Hematopoietic multipotent progenitor cell treated with erythropoietin and hydrocortisone succinate and interleukin-3 and kit ligand, for 15 days (in vitro differentiated cells): ENCODE results near the gene DNM1.
A peak's percentile ranks its signal among the peaks of the same experiment; 100 is the strongest.

Experiments used
- DNase-seq: peaks from one replicate; pipeline ENCODE4 v3.0.0-alpha.2; 2015; ENCODE audit warnings: low spot score

DNM1 gene

GRCh38 chr9:128205296-128205944 is 2.2 kb downstream of the DNM1 start:
- no peak for DNase-seq

DNA sequence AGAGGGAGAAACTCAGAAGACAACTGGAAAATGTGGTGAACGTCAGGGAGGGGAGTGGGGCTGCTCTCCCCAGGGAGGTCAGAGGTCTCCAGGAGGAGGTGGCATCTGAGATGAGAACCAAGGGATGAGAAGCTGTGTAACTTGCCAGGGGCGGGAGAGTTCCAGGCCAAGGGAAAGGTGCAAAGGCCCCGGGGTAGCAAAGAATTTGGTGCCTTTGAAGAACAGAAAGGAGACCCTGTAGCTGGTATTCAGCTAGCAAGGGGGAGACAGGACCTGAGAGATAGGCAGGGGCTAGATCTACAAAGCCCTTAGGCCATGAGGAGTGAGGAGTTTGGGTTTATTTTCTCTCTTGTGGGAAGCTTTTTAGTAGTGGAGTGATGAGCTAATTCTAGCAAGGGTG is 3.3 kb downstream of the DNM1 start:
- no peak for DNase-seq

DNA sequence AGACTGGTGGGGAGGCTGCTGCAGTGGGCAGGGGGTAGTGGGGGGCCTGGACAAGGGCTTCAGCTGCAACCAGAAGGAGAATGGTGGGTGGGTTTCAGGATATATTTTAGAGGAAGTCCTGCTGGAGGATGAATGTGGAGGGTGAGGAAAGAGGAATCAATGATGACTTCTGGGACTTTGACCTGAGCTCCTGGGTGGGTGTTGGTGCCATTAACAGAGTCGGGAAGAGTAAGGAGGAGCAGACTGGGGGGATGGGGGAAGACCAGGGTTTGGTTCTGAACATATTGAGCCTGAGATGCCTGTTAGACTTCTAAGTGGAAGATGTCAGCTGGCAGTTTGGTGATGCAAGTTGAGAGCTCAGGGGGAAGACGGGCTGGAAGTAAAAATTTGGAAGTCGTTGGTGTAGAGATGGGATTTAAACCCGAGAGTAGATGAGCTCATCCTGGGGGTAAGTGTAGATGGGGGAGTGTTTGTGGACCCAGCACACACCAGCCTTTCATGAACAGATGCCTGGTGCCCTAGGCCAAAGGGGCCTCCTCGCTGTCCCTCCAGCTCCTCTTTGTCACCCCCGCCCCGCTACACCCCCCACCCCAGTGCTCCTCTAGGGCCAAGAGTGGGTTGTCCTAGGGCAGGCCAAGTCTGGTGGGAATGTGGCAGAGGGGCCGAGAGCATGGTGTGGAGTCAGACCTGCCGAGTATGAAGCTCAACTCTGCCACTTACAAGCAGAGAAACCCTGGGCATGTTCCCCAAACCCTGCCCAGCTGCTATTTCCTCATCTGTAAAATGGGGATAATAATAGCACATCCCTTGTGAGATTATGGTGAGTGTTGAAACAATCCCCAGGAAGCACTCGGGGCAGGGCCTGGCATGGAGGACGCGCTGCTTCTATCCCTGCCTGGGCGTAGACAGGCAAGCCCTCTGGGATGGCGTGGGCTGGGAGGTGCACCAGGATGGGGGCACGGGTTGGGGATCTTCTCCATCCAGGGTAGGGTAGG is 4.0 kb downstream of the DNM1 start:
- DNase-seq, result no peak

- DNase-seq, result no peak
Measured at GRCh38 chr9:128208386-128208785, 5.2 kb downstream of the DNM1 start.

- no peak for DNase-seq
Measured at GRCh38 chr9:128208946-128209669, 5.9 kb downstream of the DNM1 start.

- no peak for DNase-seq
Measured at GRCh38 chr9:128211186-128211980, 8.2 kb downstream of the DNM1 start.

GRCh38 chr9:128211981-128212281 is 8.8 kb downstream of the DNM1 start:
- no peak for DNase-seq

DNA sequence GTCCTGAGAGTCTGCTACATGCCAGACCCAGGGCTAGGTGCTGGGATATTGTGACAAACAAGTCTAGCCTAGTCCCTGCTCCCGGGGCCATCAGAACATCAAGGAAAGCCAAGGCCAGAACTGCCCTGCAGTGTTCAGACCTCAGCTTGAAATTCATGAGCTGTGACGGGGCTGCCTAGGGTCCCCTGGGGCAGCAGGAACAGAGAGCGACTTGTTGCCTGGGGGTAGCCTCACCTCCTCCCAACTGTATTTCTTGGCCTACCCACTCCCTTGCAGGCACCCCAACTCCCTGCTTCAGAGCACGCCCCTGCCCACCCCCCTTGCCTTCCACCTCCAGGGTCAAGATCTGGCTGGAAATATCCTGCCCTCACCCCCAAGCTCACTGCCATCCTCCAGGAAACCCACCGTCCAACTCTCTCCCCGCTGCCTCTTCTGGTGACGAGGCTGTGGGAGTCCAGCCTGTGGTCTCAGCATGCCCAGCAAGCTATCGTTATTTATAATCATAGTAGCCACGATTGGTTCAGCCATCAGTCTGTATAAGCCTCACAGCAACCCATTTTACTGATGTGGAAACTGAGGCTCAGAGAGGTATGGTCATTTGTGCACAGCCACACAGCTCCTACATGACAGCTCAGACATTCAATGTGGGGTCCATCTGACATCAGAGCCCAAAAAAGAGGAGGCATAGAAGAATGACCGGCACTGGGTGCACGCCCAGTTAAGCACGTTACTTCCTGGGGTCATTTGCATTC is 10.7 kb downstream of the DNM1 start:
- DNase-seq, result no peak

DNA sequence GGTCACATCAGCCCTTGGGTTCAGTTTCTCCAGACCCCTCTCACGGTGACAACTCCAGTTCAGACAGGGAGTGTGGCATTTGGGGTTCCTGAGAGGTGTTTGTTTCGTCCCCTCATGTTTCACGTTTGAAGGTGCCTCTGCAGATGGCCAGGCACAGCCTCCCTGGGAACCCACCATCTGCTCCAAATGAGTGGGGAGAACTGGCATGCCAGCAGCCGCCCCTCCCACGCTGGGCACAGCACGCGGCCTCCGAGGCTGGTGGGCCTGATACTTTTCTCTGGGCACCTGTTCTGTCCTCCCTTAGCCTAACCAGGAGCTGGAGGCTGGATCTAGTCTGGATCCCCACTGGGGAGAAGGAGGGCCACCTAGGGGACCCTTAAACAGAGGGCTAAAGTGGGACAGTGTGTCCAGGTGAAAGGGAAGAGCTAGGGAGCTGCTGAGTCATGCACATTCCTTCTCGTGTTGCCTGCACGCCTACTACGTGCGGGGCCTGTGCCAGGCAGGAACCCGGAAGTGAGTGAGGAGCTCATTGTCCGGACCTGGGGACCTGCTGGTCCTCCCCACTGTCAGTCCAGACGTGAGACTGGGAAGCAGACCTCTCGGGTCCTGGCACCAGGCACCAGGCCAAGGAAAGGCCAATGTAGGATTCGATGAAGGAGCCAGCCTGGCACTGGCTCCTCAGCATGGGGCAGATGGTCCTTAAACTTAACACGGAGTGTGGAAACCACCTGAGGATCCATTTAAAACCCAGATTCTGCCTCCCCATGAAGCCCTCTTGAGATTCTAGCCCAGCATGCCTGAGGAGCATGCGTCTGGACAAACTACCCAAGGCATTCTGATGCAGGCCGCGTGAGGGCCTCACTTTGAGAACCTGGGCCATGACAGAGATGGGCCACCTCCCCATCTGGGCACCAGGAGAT is 11.7 kb downstream of the DNM1 start:
- DNase-seq, result no peak

DNA sequence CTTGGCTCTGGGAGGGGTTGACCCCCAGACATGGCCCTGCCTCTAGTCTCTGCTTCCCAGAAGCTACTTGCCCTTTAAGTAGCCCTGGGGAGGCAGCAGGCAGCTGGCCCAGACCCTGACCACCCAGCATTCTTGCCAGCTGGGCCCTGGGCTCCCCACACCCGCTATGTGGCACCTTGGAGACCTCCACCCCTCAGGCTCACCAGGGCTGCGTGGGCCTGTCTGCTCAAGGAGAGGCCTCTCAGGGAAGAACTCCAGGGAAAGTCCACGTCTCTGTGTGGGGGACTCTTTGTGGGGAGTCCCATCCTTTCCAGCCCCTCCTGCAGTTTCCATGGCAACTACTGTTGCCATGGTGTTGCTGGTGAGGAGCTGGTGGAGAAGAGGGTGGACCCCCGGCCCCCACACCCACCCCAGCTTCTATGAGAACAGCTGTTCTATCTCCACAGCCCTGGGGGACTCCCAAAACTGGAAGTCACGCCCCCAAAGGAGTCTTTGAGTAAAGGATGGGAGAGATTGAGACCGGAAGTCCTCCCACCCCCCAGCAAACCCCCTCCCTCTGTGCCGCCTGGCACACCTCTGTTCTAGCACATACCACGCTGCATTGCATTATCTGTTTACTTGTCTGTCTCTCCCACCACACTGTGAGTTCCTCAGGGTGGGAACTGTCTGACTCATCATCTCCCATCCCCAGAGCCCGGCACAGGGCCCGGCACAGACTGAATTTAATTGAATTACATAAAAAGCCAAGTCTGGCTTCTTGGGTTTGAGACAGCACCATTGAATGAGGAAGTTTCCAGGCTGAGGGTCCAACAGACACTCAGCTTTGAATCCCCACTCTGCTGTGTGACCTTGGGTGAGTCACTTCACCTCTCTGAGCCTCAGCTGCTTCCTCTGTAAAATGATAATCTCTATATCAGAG is 12.6 kb downstream of the DNM1 start:
- no peak for DNase-seq

DNA sequence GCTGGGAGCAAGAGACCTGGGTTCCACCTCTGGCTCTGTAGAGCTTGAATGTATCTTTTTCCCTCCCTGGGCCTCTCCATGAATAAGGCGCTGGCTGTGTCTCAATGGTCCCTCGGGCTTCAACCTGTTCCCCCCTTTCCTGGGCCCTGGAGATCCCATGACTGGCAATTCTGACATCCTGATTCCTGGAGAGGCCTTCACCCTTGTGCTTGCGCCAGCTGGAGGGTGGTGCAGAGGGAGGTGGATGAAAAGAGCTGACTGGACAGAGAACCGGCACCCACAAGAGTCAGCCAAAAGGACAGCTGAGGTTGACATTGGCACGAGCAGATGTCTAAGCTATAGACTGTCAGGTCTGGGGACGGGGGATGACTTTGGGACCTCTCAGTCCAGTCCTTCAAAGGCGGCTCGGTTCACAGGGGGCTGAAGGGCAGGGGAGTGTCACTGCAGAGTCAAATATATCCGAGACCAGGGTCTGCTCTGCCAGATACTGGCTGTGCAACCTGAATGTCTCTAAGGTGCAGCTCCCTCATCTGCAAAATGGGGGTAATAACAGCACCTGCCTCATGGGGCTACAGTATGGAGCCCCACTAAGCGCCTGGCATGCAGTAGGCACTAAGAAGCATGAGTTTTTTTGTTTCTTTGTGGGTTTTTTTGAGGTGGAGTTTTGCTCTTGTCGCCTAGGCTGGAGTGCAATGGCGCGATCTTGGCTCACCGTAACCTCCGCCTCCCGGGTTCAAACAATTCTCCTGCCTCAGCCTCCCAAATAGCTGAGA is 13.8 kb downstream of the DNM1 start:
- DNase-seq, result no peak

DNA sequence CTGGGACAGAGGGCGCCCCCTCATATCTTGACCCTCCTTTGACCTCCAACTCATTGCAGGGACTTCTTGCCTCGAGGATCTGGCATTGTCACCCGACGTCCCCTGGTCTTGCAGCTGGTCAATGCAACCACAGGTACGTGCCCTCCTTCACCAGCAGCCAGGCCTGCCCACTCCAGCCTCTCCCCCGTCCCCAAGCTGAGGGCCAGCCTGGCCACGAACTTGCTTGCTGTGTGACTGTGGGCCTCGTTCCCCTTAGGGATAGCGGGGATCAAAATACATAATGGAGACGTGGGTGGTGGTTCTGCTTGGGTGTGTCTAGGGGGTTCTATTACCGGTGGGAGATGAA is 15.0 kb downstream of the DNM1 start:
- no peak for DNase-seq

DNA sequence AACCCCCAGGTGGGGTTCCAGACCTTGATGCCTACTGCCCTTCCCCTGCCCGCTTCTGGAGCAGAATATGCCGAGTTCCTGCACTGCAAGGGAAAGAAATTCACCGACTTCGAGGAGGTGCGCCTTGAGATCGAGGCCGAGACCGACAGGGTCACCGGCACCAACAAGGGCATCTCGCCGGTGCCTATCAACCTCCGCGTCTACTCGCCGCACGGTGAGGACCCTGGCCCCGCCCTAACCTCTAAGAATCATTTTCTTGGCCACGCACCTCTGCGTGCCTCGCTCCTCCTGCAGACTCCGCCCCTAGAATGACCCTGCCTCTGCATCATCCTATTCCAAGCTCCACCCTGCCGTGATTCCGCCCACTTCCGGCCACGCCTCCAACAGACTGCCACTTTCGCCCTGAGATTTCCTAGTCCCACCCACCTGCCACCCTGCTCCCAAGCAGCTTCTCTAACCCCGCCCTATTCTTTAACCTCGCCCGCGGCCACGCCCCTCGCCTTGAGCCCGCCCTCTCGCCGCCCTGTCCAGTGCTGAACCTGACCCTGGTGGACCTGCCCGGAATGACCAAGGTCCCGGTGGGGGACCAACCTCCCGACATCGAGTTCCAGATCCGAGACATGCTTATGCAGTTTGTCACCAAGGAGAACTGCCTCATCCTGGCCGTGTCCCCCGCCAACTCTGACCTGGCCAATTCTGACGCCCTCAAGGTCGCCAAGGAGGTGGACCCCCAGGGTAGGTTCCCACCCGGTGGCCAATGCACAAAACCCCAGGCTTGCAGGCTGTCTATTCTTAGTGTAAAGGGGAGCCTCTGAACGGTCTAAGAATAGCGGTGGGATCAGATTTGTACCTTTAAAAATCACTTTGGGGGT is 15.6 kb downstream of the DNM1 start:
- DNase-seq, result peak; percentile 87

DNA sequence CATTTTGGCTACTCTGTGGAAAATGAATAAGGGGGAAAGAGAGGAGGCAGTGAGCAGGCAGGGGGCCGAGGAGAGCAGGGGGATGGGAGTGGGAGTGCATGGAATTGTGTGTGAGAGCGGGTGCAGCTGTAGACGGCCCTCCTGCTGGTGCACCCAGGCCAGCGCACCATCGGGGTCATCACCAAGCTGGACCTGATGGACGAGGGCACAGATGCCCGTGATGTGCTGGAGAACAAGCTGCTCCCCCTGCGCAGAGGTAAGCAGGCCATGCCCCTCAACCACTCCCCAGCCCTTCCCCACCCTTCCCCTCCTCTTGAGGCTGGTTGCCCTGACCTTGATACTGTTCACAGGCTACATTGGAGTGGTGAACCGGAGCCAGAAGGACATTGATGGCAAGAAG is 16.7 kb downstream of the DNM1 start:
- no peak for DNase-seq

- DNase-seq, result no peak
Measured at GRCh38 chr9:128222026-128222425, 18.8 kb downstream of the DNM1 start.

DNA sequence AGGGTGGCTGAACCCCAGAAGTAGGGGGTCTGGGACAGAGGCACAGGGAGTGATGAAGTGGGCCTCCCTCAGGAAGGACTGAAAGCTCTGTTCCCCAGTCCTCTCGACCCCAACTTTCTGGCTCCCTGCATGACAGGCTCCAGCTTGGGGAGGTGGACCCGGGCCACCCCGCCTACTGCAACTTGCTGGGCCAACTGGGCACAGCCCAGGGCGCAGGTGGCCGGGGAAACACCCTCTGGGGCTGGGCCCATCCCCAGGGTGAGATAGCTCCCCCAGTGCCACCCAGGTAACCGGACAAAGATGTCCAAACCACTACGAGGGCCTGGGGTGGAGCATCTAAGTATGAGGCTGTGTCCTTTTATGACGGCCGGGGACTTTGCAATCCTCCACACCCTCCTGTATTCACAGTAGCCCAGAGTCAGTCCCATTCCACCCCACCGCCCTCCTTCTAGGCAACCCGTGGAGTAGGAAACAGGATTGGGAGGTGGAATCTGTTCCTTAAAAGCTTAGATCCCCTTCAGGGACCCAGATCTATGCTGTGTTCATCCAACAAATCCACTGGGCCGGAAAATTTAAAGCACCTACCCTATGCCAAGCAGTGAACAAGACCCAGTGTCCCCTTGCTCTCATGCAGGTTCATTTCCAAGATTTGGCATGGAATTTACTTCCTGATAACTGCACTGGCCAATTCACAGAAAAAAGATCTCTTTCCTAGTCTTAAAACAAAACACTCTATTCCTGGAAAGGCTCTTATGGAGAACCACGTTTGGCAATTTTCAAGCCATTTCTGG is 19.9 kb downstream of the DNM1 start:
- DNase-seq, result no peak

- DNase-seq, result no peak
Measured at GRCh38 chr9:128224877-128225276, 21.7 kb downstream of the DNM1 start.
